H9 (cell line): Measurements from ENCODE around the gene SPIB. TPM values are rescaled to one million over a fixed set of nuclear protein-coding genes. Genes with fewer than 3 reads are reported as not detected.

ENCODE experiments used
- DNase-seq: peaks from one replicate; pipeline ENCODE4 v3.0.0-alpha.2; 2017
- H2AFZ ChIP-seq: one replicate; pipeline ENCODE4 v1.6.1; 2013; ENCODE audit warnings: mild to moderate bottlenecking, low read length, control low read depth, moderate library complexity
- H2AK5ac ChIP-seq: 2 replicates; pipeline ENCODE4 v1.6.1; 2013; ENCODE audit warnings: low read length, control low read depth, mixed read lengths; ENCODE audit not compliant: insufficient read length
- H2BK120ac ChIP-seq: one replicate; pipeline ENCODE4 v1.6.1; 2013; ENCODE audit warnings: low read depth, mild to moderate bottlenecking, low read length, control low read depth, inconsistent platforms; ENCODE audit not compliant: poor library complexity, severe bottlenecking
- H2BK12ac ChIP-seq: 2 replicates; pipeline ENCODE4 v1.6.1; 2013; ENCODE audit warnings: low read length, control low read depth, mixed read lengths, low read depth; ENCODE audit not compliant: insufficient read length
- H2BK15ac ChIP-seq: 2 replicates; pipeline ENCODE4 v1.6.1; 2013; ENCODE audit warnings: low read depth, low read length, control low read depth
- H2BK20ac ChIP-seq: one replicate; pipeline ENCODE4 v1.6.1; 2013; ENCODE audit warnings: low read depth, mild to moderate bottlenecking, low read length, control low read depth, inconsistent platforms; ENCODE audit not compliant: poor library complexity, severe bottlenecking
- H2BK5ac ChIP-seq: 2 replicates; pipeline ENCODE4 v1.6.1; 2013; ENCODE audit warnings: low read length, control low read depth, mixed read lengths; ENCODE audit not compliant: insufficient read length
- H3K14ac ChIP-seq: 2 replicates; pipeline ENCODE4 v1.6.1; 2013; ENCODE audit warnings: low read length, control low read depth; ENCODE audit not compliant: insufficient read depth
- H3K18ac ChIP-seq: 2 replicates; pipeline ENCODE4 v1.6.1; 2013; ENCODE audit warnings: low read depth, mild to moderate bottlenecking, mixed read lengths, low read length, control low read depth; ENCODE audit not compliant: insufficient read length
- H3K23ac ChIP-seq: 2 replicates; pipeline ENCODE4 v1.6.1; 2013; ENCODE audit warnings: low read length, control low read depth, mixed read lengths, low read depth; ENCODE audit not compliant: insufficient read length
- H3K23me2 ChIP-seq: 2 replicates; pipeline ENCODE4 v1.6.1; 2013; ENCODE audit warnings: low read depth, mild to moderate bottlenecking, mixed read lengths, low read length, control low read depth; ENCODE audit not compliant: insufficient read length, poor library complexity, severe bottlenecking
- H3K27ac ChIP-seq: 2 replicates; pipeline ENCODE4 v1.5.1; 2013; ENCODE audit warnings: low read length, control low read depth, mixed read lengths, low read depth; ENCODE audit not compliant: insufficient read length
- H3K27me3 ChIP-seq: 2 replicates; pipeline ENCODE4 v1.6.1; 2013; ENCODE audit warnings: low read length, control low read depth, inconsistent platforms; ENCODE audit not compliant: insufficient read depth
- H3K4ac ChIP-seq: 2 replicates; pipeline ENCODE4 v1.6.1; 2013; ENCODE audit warnings: low read depth, mild to moderate bottlenecking, control low read depth, inconsistent platforms, low read length, moderate library complexity
- H3K4me1 ChIP-seq: 2 replicates; pipeline ENCODE4 v1.6.1; 2013; ENCODE audit warnings: low read length, control low read depth, inconsistent platforms; ENCODE audit not compliant: insufficient read depth
- H3K4me2 ChIP-seq: 2 replicates; pipeline ENCODE4 v1.6.1; 2013; ENCODE audit warnings: low read length, control low read depth, mixed read lengths; ENCODE audit not compliant: insufficient read length, insufficient read depth
- H3K56ac ChIP-seq: 2 replicates; pipeline ENCODE4 v1.6.1; 2013; ENCODE audit warnings: low read depth, mild to moderate bottlenecking, mixed read lengths, low read length, control low read depth; ENCODE audit not compliant: insufficient read length
- H3K79me1 ChIP-seq: 2 replicates; pipeline ENCODE4 v1.6.1; 2013; ENCODE audit warnings: low read depth, mild to moderate bottlenecking, moderate library complexity, low read length, control low read depth, inconsistent platforms; ENCODE audit not compliant: insufficient read depth, poor library complexity, severe bottlenecking
- H3K79me2 ChIP-seq: 2 replicates; pipeline ENCODE4 v1.6.1; 2013; ENCODE audit warnings: low read length, control low read depth, inconsistent platforms; ENCODE audit not compliant: insufficient read depth
- H3K9ac ChIP-seq: 2 replicates; pipeline ENCODE4 v1.6.1; 2013; ENCODE audit warnings: low read length, control low read depth, mixed read lengths; ENCODE audit not compliant: insufficient read length; ENCODE audit errors: extremely low read depth
- H3K9me3 ChIP-seq: one replicate; pipeline ENCODE4 v1.6.1; 2013; ENCODE audit warnings: low read depth, low read length, inconsistent platforms; ENCODE audit not compliant: control insufficient read depth
- H3T11ph ChIP-seq: one replicate; pipeline ENCODE4 v1.6.1; 2013; ENCODE audit warnings: mild to moderate bottlenecking, low read length, control low read depth, inconsistent platforms
- H4K20me1 ChIP-seq: one replicate; pipeline ENCODE4 v1.6.1; 2013; ENCODE audit not compliant: control insufficient read depth, insufficient read length, insufficient read depth
- H4K5ac ChIP-seq: 2 replicates; pipeline ENCODE4 v1.6.1; 2013; ENCODE audit warnings: low read depth, mild to moderate bottlenecking, mixed read lengths, low read length, control low read depth; ENCODE audit not compliant: insufficient read length
- H4K8ac ChIP-seq: replicated peaks from 2 replicates; pipeline ENCODE4 v1.6.1; 2013; ENCODE audit warnings: low read length, control low read depth, mixed read lengths, low read depth; ENCODE audit not compliant: insufficient read length
- H4K91ac ChIP-seq: 2 replicates; pipeline ENCODE4 v1.6.1; 2013; ENCODE audit warnings: low read depth, mild to moderate bottlenecking, moderate library complexity, mixed read lengths, low read length, control low read depth; ENCODE audit not compliant: insufficient read length
- H3K27ac Mint-ChIP-seq, 3 experiments: 2 replicates in 2 of 3; 3 replicates in 1 of 3; pipeline ENCODE4 v1.8.0; 2020 to 2021; ENCODE audit warnings: mixed read lengths in 3 of 3, mild to moderate bottlenecking in 1 of 3, moderate library complexity in 1 of 3
- H3K27me3 Mint-ChIP-seq: 2 replicates; pipeline ENCODE4 v1.8.0; 2021; ENCODE audit warnings: low read depth, mild to moderate bottlenecking, moderate library complexity, mixed read lengths
- H3K36me3 Mint-ChIP-seq, 3 experiments: 2 replicates in 2 of 3; 3 replicates in 1 of 3; pipeline ENCODE4 v1.8.0; 2020 to 2021; ENCODE audit warnings: low read depth in 3 of 3, mixed read lengths in 3 of 3; ENCODE audit not compliant: insufficient read depth in 1 of 3
- H3K4me1 Mint-ChIP-seq, 2 experiments: 2 replicates each; pipeline ENCODE4 v1.8.0; 2020; ENCODE audit warnings: mixed read lengths in 2 of 2
- H3K4me3 Mint-ChIP-seq, 2 experiments: 2 replicates in 1 of 2; 3 replicates in 1 of 2; pipeline ENCODE4 v1.8.0; 2020 to 2021; ENCODE audit warnings: mild to moderate bottlenecking in 2 of 2, mixed read lengths in 2 of 2, moderate library complexity in 1 of 2
- H3K9me3 Mint-ChIP-seq, 2 experiments: 2 replicates in 1 of 2; 3 replicates in 1 of 2; pipeline ENCODE4 v1.8.0; 2020; ENCODE audit warnings: mild to moderate bottlenecking in 2 of 2, mixed read lengths in 2 of 2, moderate library complexity in 1 of 2
- CTCF ChIP-seq: fragments of 200-600 bp; sonication (generic); conservative IDR thresholded peaks from 3 replicates; pipeline ENCODE4 v1.8.0; 2021; ENCODE audit warnings: antibody characterized with exemption, mild to moderate bottlenecking
- WGBS: extraction: QIAGEN DNeasy Blood & Tissue Kit; methylation state at CpG from one replicate; pipeline ENCODE4 v1.1.7; 2013; ENCODE audit warnings: missing lambda C conversion rate, low lambda C conversion rate, mixed read lengths; ENCODE audit not compliant: insufficient read length; ENCODE audit errors: extremely low coverage; 5-methylcytosine and 5-hydroxymethylcytosine counted together
- total RNA-seq: library from RNA; stranded (reverse); gene quantifications from 2 replicates; pipeline ENCODE4 v1.2.1, GENCODE V29; 2021

The SPIB gene
- total RNA-seq, 1 experiment from 2014 or later = 33.3 TPM

- Histone ChIP-seq H2BK120ac (no peak overlapping the region), H2AK5ac (no peak overlapping the region), H3K56ac (no peak overlapping the region), H4K91ac (no peak overlapping the region), H3K79me2 (no peaks in the 10 kb centered on the region), H2BK5ac (no peak overlapping the region), H3K4me1 (no peaks in the 10 kb centered on the region), H4K8ac (no peak overlapping the region), H3T11ph (no peak overlapping the region), H3K18ac (no peak overlapping the region), H2AFZ (no peak overlapping the region), H2BK12ac (no peak overlapping the region), H3K9me3 (no peaks in the 10 kb centered on the region), H4K20me1 (no peaks in the 10 kb centered on the region), H3K23me2 (no peaks in the 10 kb centered on the region), H3K14ac (no peak overlapping the region), H3K4ac (no peak overlapping the region), H4K5ac (no peak overlapping the region), H2BK20ac (no peak overlapping the region), H3K79me1 (no peaks in the 10 kb centered on the region), H2BK15ac (no peak overlapping the region), H3K9ac (no peak overlapping the region), H3K27ac (no peak overlapping the region), H3K23ac (no peak overlapping the region), H3K27me3 (no peaks in the 10 kb centered on the region), H3K4me2 (no peak overlapping the region)
- Mint-ChIP-seq H3K36me3 (peaks cover 0 to 9% (median 6%) of the 10 kb centered on the region in 3 experiments; a peak in 5 of 7 replicates), H3K9me3 (peaks cover 2 to 8% of the 10 kb centered on the region in 2 experiments; a peak in 4 of 5 replicates), H3K4me3 (no peak overlapping the region), H3K4me1 (peaks cover 0 to 7% of the 10 kb centered on the region in 2 experiments; a peak in 2 of 4 replicates), H3K27me3 (peaks cover 8% of the 10 kb centered on the region), H3K27ac (no peak overlapping the region)
- no CpG with 5 or more reads among the region's 5 CpGs for WGBS
- no peak for DNase-seq
- TF ChIP-seq CTCF = no peak
Observed at GRCh38 chr19:50447053-50447452, 28.3 kb downstream of the SPIB start.
